Measurements from ENCODE around the gene VPS9D1.

The VPS9D1 gene

DNA sequence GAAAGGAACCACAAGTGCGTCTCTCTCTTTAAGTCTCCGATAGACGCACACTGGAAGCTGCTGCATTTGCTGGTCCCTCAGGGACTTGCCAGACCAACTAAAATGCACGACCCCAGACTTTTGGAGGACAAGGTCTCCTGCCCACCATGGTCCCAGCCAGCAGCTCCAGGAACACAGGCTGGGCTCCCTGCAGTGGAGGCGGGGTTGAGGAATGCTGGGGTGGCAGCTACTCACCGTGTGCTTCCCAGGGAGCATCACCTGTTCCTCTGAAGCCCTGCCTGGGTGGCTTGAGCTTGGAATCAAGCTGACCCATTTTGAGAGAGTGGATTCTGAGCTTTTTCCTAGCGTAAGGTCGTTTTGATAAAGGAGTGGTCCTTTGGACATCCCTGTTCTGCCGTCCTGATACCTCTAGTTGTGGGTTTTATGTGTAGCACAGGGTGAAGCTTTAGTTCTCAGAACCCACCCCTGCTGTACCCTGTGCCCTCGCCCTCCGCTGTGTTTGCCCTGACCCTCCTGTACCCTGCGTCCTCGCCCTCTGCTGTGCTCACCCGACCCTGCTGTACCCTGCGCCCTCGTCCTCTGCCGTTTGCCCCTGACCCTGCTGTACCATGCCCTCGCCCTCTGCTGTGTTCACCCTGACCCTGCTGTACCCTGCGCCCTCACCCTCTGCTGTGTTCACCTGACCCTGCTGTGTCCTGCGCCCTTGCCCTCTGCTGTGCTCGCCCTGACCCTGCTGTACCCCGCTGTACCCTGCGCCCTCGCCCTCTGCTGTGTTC, 11.6 kb upstream of the VPS9D1 start:
- no peak for DNase-seq

DNA sequence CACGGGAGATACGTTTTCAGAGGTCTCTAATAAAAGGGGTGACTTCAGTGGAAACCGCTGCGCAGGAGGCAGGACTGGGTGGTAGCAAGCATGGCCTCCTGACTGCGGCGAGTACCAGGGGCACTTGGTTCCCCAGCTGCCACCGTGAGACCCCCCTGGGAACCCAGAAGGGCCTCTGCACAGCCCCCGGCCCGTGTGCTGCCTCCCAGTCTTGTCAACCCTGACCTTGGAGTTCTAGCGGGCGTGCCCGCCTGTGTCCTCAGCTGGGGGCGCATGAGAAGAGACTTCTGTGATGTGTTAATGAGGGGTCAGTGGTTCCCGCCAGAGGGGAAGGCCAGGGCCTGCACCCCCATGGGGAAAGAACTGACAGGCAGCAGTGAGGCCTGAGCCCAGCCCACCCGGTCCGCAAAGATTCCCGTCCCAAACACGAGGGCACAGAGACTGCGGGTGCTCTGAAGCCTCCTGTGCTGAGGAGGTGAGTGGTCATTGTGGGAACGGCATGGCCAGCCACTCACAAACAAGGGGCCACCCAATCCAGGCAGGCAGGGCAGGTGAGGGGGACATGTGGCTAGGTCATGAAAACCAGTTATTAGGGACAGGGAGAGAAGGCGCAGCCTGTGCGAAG, 10.0 kb upstream of the VPS9D1 start:
- no peak for DNase-seq

DNA sequence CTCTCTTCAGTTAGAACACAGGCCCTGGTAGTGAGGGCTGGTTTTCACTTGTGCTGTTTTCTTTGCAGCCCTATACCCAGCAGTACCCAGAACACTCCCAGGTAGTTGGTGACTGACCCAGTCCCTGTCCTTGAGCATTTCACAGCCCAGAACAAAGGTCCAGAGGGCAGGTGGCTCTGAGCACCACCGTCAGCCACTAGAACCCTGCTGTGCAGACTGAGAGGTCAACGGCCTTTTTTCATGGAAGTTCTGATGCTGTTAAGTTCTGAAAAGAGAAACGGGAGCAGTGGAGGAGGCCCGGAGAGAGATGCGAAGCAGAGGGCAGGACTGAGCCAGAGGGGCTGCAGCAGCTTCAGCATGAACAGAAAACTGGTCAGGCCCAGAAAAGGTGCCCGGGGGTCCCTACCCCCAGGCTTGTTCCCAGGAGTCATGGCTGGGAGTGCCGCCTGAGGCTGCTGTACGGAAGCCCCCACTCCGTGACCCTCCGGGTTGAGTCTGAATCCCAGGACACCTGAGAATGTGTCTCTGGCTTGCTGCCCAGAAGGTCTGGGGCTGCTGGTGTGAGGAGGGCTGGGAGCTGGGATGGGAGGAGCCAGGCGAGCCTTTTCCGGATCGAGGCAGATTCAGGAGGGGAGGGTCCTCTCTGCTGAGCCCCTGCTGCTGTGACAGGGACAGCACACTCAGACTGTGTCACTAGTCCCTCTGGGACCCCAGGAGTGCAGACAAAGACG, 9.3 kb upstream of the VPS9D1 start:
- DNase-seq: no peak

DNA sequence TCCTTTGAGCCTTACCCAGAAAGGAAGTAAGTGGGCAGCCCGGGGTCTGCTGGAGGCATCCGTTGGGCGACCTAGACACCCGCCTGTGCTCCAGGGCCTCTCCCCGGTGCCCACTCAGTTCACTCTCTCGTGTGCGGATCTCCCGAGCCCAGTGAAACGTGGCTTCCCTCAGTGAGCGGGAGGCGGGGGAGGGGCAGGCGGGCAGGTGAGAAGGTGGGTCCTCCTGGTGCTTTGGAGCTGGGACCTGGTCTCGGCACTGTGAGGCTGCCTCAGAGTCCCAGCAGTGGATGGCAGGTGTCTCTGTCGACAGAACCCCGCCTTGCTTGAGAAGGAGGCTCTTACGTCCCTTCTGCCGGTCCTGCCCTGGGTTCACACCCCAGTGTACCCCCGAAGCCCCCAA, 8.6 kb upstream of the VPS9D1 start:
- no peak for DNase-seq

GRCh38 chr16:89727406-89728120, 6.9 kb upstream of the VPS9D1 start:
- DNase-seq: no peak

GRCh38 chr16:89723279-89724250, 2.9 kb upstream of the VPS9D1 start:
- peak; percentile 88 for DNase-seq

GRCh38 chr16:89722392-89723278, 1.9 kb upstream of the VPS9D1 start:
- peak; percentile 81 for DNase-seq

- peak; percentile 93 for DNase-seq
Measured at GRCh38 chr16:89721546-89722391, 1.1 kb upstream of the VPS9D1 start.

DNA sequence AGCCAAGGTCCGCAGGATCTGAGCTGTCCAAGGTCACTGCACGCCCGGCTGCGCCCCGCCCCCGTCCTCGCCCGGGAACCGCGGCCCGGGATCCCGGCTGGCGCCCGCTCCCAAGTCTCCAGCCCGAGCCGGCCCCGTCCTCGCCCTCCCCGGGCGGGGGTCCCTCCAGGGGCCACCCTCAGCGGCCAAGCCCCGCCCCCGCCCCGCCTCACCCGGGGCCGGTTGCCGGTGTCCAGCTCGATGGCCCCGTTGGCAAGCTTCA, 216 bp downstream of the VPS9D1 start:
- no peak for DNase-seq

- DNase-seq: no peak
Measured at GRCh38 chr16:89717688-89718505, 2.8 kb downstream of the VPS9D1 start.

GRCh38 chr16:89716916-89717687, 3.6 kb downstream of the VPS9D1 start:
- DNase-seq: no peak

- no peak for DNase-seq
Measured at GRCh38 chr16:89716493-89716892, 4.2 kb downstream of the VPS9D1 start.

GRCh38 chr16:89712274-89712781, 8.4 kb downstream of the VPS9D1 start:
- DNase-seq: no peak

- DNase-seq: peak; percentile 67
Measured at GRCh38 chr16:89711601-89712273, 9.0 kb downstream of the VPS9D1 start.

DNA sequence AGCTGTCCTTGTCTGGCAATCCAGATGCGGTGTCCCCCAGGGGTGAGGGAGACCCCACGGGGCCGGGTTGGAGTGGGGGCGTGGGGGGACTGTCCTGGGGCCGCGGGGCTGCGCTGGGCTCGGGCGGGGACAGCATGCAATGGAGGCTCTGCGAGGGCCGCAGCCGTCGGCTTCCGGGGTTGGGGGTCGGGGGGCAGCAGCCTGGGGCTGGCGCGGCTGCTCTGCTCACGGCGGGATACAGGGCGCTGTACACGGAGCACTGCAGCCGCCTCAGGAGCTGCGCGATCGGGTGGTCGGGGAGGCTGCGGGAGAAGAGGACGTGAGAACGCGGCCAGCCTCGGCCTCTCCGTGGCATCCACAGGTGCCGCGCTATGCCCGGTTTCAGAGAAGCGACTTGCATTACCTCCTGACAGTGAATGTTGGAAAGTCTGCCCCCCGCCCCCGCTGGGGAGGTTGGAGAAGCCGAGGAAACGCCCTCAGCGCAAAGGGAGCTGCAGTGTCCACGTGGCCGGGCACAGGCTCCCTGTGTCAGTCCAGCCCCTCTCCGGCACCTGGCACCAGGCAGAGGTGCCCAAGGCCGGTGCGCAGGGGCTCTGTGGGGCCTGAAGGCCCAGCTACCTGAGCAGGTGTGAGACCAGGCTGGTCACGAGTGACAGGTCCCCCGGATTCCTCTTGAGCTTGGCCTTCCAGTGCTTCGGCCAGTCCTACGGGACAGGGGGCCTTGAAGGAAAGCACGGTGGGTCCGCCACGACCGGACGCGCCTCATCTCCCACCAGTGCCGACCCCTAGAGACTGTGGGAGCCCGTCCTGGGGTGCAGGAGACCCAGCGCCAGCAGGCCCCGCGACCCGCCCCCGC, 9.8 kb downstream of the VPS9D1 start:
- DNase-seq: no peak

- DNase-seq: no peak
Measured at GRCh38 chr16:89709716-89710432, 10.8 kb downstream of the VPS9D1 start.
